Measurements from ENCODE around the gene ABCB8. TPM values are rescaled to one million over a fixed set of nuclear protein-coding genes. Genes with fewer than 3 reads are reported as not detected.

The ABCB8 gene
- total RNA-seq, 1 donor from 2014 or later: 40.6 TPM

DNA sequence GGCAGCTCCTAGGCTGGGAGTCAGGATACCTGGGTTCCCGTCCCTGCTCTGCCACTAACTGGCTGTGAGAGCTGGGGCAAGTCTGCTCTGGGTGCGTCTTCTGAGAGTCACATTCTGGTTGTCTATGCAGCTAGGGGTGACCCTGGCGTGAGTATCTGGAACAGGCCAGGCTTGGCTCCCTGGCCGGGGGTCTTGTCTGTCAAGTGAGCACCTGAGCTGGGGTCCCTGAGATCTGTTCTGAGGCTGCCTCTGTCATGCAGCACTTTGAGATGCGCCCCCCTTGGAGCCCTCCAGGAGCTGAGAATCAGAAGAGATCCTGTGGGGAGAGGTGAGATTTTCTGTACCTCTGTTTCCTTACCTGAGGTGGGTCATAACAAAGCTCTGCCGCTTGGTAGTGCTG is 65.5 kb downstream of the ABCB8 start:
- peaks cover 30% of the 10 kb centered on the region for H3K4me1 ChIP-seq
- intact Hi-C loops (cut with DNase I): no loop called here
- H3K4me3 ChIP-seq: no peak overlapping the region
- TF ChIP-seq CTCF (IDR thresholded peaks at IDR 0.05): no peak
- no peaks in the 10 kb centered on the region for H3K9me3 ChIP-seq
- H3K36me3 ChIP-seq: peaks cover 9% of the 10 kb centered on the region
- H3K27ac ChIP-seq: no peak overlapping the region
- H3K27me3 ChIP-seq: no peaks in the 10 kb centered on the region
- DNase-seq: no peak
- ATAC-seq: no peak

- H3K27ac ChIP-seq: no peak overlapping the region
- H3K9me3 ChIP-seq: no peaks in the 10 kb centered on the region
- no peak overlapping the region for H3K4me3 ChIP-seq
- DNase-seq: no peak
- no peak for TF ChIP-seq CTCF (IDR thresholded peaks at IDR 0.05)
- H3K27me3 ChIP-seq: no peaks in the 10 kb centered on the region
- peaks cover 9% of the 10 kb centered on the region for H3K36me3 ChIP-seq
- intact Hi-C loops (cut with DNase I): no loop called here
- no peak for ATAC-seq
- peaks cover 23% of the 10 kb centered on the region for H3K4me1 ChIP-seq
Observed at GRCh38 chr7:151094675-151095074, 66.4 kb downstream of the ABCB8 start.

- H3K4me1 ChIP-seq: peaks cover 17% of the 10 kb centered on the region
- no peak overlapping the region for H3K27ac ChIP-seq
- no peak for ATAC-seq
- peaks cover 9% of the 10 kb centered on the region for H3K36me3 ChIP-seq
- no peak overlapping the region for H3K4me3 ChIP-seq
- no peak for TF ChIP-seq CTCF (IDR thresholded peaks at IDR 0.05)
- no peak for DNase-seq
- no peaks in the 10 kb centered on the region for H3K9me3 ChIP-seq
- intact Hi-C loops (cut with DNase I): no loop called here
- H3K27me3 ChIP-seq: no peaks in the 10 kb centered on the region
Observed at GRCh38 chr7:151095123-151095797, 67.0 kb downstream of the ABCB8 start.

DNA sequence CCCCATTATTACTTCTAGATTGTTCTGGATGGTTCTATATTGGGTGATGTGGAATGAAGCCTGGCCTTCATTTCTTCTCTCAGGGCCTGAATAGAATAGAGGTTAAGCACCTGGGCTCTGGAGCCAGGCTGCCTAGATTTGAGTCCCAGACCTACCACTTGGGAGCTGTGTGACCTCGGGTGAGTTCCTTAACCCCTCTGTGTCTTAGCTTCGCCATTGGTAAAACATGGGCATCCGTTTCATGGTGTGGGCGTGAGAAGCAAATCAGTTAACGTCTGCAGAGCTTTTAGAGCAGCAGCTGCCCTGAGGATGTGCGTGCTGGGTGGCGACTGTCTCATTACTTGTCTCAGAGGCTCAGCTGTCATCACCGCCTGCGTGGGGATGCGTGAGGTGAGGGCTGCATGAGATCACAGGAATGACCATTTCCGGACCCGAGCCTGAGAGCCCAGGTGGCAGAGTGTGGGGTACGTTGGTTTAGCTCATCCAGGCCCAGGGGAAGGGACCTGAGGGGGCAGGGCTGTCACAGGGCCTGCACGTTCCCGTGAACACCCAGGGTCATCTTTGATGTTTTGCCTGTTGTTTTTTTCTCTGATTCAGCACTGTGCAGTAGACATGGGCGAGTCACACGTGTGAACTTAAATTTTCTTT is 67.7 kb downstream of the ABCB8 start:
- peak; percentile 45 for DNase-seq
- H3K27ac ChIP-seq: no peak overlapping the region
- no peaks in the 10 kb centered on the region for H3K27me3 ChIP-seq
- peaks cover 16% of the 10 kb centered on the region for H3K4me1 ChIP-seq
- intact Hi-C loops (cut with DNase I): no loop called here
- no peak for ATAC-seq
- H3K36me3 ChIP-seq: peaks cover 9% of the 10 kb centered on the region
- no peaks in the 10 kb centered on the region for H3K9me3 ChIP-seq
- no peak overlapping the region for H3K4me3 ChIP-seq
- TF ChIP-seq CTCF (IDR thresholded peaks at IDR 0.05): no peak

Other genes starting within 250 kb of the ABCB8 start
- 68.2 TPM for gene TMEM176B, start 228.1 kb upstream of the ABCB8 start, total RNA-seq
- gene TMEM176A, start 227.7 kb upstream of the ABCB8 start, total RNA-seq: 63.7 TPM
- 0.64 TPM for gene AOC1, start 175.9 kb upstream of the ABCB8 start, total RNA-seq
- gene KCNH2, start 50.1 kb upstream of the ABCB8 start, total RNA-seq: 3.6 TPM
- 42.9 TPM for gene NOS3, start 37.4 kb upstream of the ABCB8 start, total RNA-seq
- 0.17 TPM for gene ATG9B, start 4.0 kb upstream of the ABCB8 start, total RNA-seq
- 2.6 TPM for gene ASIC3, start 20.1 kb downstream of the ABCB8 start, total RNA-seq
- 10.4 TPM for gene CDK5, start 29.4 kb downstream of the ABCB8 start, total RNA-seq
- 178 TPM for gene SLC4A2, start 31.1 kb downstream of the ABCB8 start, total RNA-seq
- gene FASTK, start 52.4 kb downstream of the ABCB8 start, total RNA-seq: 54.2 TPM
- gene TMUB1, start 55.0 kb downstream of the ABCB8 start, total RNA-seq: 36.3 TPM
- 152 TPM for gene AGAP3, start 58.0 kb downstream of the ABCB8 start, total RNA-seq
- gene GBX1, start 139.2 kb downstream of the ABCB8 start, total RNA-seq: not detected
- gene ASB10, start 158.8 kb downstream of the ABCB8 start, total RNA-seq: not detected
- gene H2BK1, start 182.0 kb downstream of the ABCB8 start, total RNA-seq: not detected
- 26.3 TPM for gene ABCF2, start 198.8 kb downstream of the ABCB8 start, total RNA-seq
- 37.2 TPM for gene CHPF2, start 204.0 kb downstream of the ABCB8 start, total RNA-seq
- gene SMARCD3, start 220.2 kb downstream of the ABCB8 start, total RNA-seq: 61.5 TPM